Tibial nerve (tissue), 4 donors: ENCODE results near the gene ECPAS. TPM values are rescaled to one million over a fixed set of nuclear protein-coding genes. Genes with fewer than 3 reads are reported as not detected.

Experiments used
- DNase-seq, 2 donors: peaks; one replicate each; pipeline ENCODE4 v3.0.0-alpha.2; 2019; ENCODE audit warnings: low spot score in 2 of 2
- H3K27ac ChIP-seq, 4 donors: fragments of 200-600 bp; sonication (generic) in 3 of 4; one replicate each; pipeline ENCODE4 v1.5.1; 2017 to 2019; ENCODE audit warnings: mild to moderate bottlenecking in 1 of 4
- H3K27me3 ChIP-seq, 2 donors: fragments of 200-600 bp; sonication (generic) in 1 of 2; one replicate each; pipeline versions ENCODE4 v1.5.1 to v1.6.0; 2017 to 2019
- H3K36me3 ChIP-seq, 3 donors: fragments of 200-600 bp; sonication (generic); one replicate each; pipeline ENCODE4 v1.5.1; 2018 to 2019
- H3K4me1 ChIP-seq, 4 donors: fragments of 200-600 bp; sonication (generic) in 3 of 4; one replicate each; pipeline ENCODE4 v1.5.1; 2017 to 2019
- H3K4me3 ChIP-seq, 4 donors: fragments of 200-600 bp; sonication (generic) in 3 of 4; one replicate each; pipeline ENCODE4 v1.5.1; 2017 to 2019; ENCODE audit warnings: mild to moderate bottlenecking in 1 of 4, moderate library complexity in 1 of 4
- H3K9me3 ChIP-seq, 4 donors: fragments of 200-600 bp; sonication (generic) in 3 of 4; one replicate each; pipeline ENCODE4 v1.5.1; 2017 to 2019
- CTCF ChIP-seq, 5 experiments: fragments of 200-600 bp in 3 of 5; fragments of 450-650 bp in 2 of 5; sonication (generic) in 3 of 5; IDR thresholded peaks; one replicate each; pipeline ENCODE4 v1.5.1; 2016 to 2019; ENCODE audit warnings: antibody characterized with exemption in 5 of 5, mild to moderate bottlenecking in 3 of 5, moderate library complexity in 2 of 5
- EP300 ChIP-seq, 2 donors: sonication (generic); formaldehyde crosslinking; IDR thresholded peaks; one replicate each; pipeline ENCODE4 v1.6.1; 2017; ENCODE audit warnings: antibody characterized with exemption in 2 of 2, mild to moderate bottlenecking in 1 of 2
- POLR2A ChIP-seq, 2 donors: fragments of 450-650 bp; IDR thresholded peaks; one replicate each; pipeline ENCODE4 v1.6.1; 2017; ENCODE audit warnings: antibody characterized with exemption in 2 of 2, mild to moderate bottlenecking in 2 of 2, moderate library complexity in 2 of 2
- WGBS, 2 donors: methylation state at CpG; one replicate each; pipeline ENCODE4 v1.1.5; 2018; 5-methylcytosine and 5-hydroxymethylcytosine counted together
- total RNA-seq, 4 donors: library from RNA; depleted of rRNA; stranded (reverse); fragments of >200 nt; gene quantifications; one replicate each; pipeline ENCODE4 v1.1.0, GENCODE V29; 2016

Gene ECPAS
- total RNA-seq, 4 donors from 2014 or later = 87.9 to 150 (median 96.6) TPM

DNA sequence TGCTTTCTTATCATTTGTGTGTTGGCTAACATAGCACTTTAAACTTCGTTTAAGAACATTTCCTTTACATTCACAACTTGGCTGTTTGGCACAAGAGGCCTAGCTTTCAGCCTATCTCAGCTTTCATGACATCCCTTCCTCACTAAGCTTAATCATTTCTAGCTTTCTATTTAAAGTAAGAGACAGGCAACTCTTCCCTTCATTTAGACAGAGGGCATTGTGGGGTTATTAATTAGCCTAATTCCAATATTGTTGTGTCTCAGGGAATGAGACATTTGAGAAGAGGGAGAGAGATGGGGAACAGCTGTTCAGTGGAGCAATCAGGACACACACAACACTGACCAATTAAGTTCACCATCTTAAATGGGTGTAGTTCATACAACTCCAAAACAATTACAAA lies 103.2 kb downstream of the ECPAS start:
- no peak for DNase-seq
- no peaks in the 10 kb centered on the region for H3K9me3 ChIP-seq
- no peak overlapping the region for H3K27ac ChIP-seq
- peaks cover 3 to 94% (median 13%) of the 10 kb centered on the region in 3 donors for H3K36me3 ChIP-seq
- H3K27me3 ChIP-seq = no peaks in the 10 kb centered on the region
- no peak overlapping the region for H3K4me3 ChIP-seq
- WGBS, 2 donors = 86% methylated on average over 1 of the region's 1 CpG
- TF ChIP-seq EP300 (IDR thresholded peaks at IDR 0.05) (no peak), POLR2A (IDR thresholded peaks at IDR 0.05) (no peak), CTCF (IDR thresholded peaks at IDR 0.05) (no peak)
- H3K4me1 ChIP-seq = no peaks in the 10 kb centered on the region

GRCh38 chr9:111375817-111376564 lies 108.2 kb downstream of the ECPAS start:
- Histone ChIP-seq H3K27me3 (no peaks in the 10 kb centered on the region), H3K36me3 (peaks cover 5 to 96% (median 16%) of the 10 kb centered on the region in 3 donors), H3K4me1 (no peaks in the 10 kb centered on the region), H3K9me3 (no peaks in the 10 kb centered on the region), H3K27ac (no peak overlapping the region), H3K4me3 (no peak overlapping the region)
- no peak for DNase-seq
- 98% methylated on average over 3 of the region's 3 CpGs for WGBS, 2 donors
- TF ChIP-seq POLR2A (IDR thresholded peaks at IDR 0.05) (no peak), EP300 (IDR thresholded peaks at IDR 0.05) (no peak), CTCF (IDR thresholded peaks at IDR 0.05) (no peak)

- 80 to 82% methylated on average over 2 of the region's 2 CpGs for WGBS, 2 donors
- TF ChIP-seq POLR2A (IDR thresholded peaks at IDR 0.05) (no peak), EP300 (IDR thresholded peaks at IDR 0.05) (no peak), CTCF (IDR thresholded peaks at IDR 0.05) (no peak)
- H3K9me3 ChIP-seq = no peaks in the 10 kb centered on the region
- DNase-seq = no peak
- peaks cover 7 to 97% (median 18%) of the 10 kb centered on the region in 3 donors for H3K36me3 ChIP-seq
- no peak overlapping the region for H3K27ac ChIP-seq
- H3K27me3 ChIP-seq = no peaks in the 10 kb centered on the region
- no peaks in the 10 kb centered on the region for H3K4me1 ChIP-seq
- no peak overlapping the region for H3K4me3 ChIP-seq
These were observed 109.1 kb downstream of the ECPAS start for GRCh38 chr9:111375062-111375461.

GRCh38 chr9:111372297-111372696 lies 111.9 kb downstream of the ECPAS start:
- WGBS, 2 donors = 94 to 95% methylated on average over 6 of the region's 6 CpGs
- Histone ChIP-seq H3K36me3 (peaks cover 2 to 97% (median 31%) of the 10 kb centered on the region in 3 donors), H3K4me1 (no peaks in the 10 kb centered on the region), H3K27ac (no peak overlapping the region), H3K9me3 (no peaks in the 10 kb centered on the region), H3K4me3 (no peak overlapping the region), H3K27me3 (no peaks in the 10 kb centered on the region)
- DNase-seq = no peak
- TF ChIP-seq CTCF (IDR thresholded peaks at IDR 0.05) (no peak), EP300 (IDR thresholded peaks at IDR 0.05) (no peak), POLR2A (IDR thresholded peaks at IDR 0.05) (no peak)

DNA sequence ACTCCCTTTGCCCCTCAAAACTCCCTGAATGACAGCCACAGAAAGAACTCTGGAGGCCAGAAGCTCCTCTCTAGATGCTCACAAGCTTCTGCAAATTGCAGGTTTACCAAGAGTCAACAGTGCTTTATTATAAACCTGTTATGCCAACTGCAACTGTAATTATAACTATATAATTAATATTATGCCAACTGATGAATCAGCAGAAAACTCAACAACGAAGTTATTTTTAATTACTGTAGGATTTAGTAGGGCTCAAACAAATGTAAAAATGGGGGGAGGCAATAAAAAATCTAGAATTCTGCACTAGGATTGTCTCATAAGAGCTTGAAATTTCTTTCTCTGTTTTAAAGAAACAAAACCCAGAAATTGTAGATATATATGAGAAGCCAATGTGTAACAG lies 117.2 kb downstream of the ECPAS start:
- Histone ChIP-seq H3K36me3 (peaks cover 2 to 96% (median 23%) of the 10 kb centered on the region in 3 donors), H3K4me1 (no peaks in the 10 kb centered on the region), H3K4me3 (no peak overlapping the region), H3K9me3 (no peaks in the 10 kb centered on the region), H3K27ac (no peak overlapping the region), H3K27me3 (no peaks in the 10 kb centered on the region)
- WGBS, 2 donors = 76 to 80% methylated on average over 1 of the region's 1 CpG
- no peak for DNase-seq
- no peak for TF ChIP-seq EP300 (IDR thresholded peaks at IDR 0.05)
- no peak for TF ChIP-seq CTCF (IDR thresholded peaks at IDR 0.05)
